ENCODE results near the gene HMCN1.

DNA sequence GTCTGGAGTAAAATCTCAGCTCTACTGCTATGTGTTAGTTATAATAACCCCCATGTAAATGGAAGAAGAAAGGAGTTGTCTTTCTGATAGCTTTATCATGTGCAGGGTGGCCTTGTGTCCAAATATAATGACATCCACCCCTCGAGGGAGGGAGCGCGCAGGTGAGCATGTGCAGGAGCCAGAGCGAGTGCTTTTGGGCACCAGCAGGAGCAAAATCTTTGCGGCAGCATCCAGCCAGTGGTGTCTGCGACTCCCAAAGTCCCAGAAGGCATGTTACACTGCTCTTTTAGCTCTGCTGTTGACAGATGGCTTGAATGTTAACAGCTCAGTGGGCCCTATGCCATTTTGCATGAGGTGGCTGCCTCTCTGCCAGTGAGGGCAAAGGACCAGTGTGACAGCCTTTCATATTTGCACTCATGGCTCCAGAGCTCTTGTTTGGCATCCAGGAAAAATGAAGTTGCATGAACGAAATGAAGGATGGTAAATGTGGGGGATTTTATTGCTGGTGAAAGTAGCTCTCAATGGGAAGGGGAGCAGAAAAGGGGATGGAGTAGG is 146.7 kb downstream of the HMCN1 start:
- TF ChIP-seq, protein P1, sequence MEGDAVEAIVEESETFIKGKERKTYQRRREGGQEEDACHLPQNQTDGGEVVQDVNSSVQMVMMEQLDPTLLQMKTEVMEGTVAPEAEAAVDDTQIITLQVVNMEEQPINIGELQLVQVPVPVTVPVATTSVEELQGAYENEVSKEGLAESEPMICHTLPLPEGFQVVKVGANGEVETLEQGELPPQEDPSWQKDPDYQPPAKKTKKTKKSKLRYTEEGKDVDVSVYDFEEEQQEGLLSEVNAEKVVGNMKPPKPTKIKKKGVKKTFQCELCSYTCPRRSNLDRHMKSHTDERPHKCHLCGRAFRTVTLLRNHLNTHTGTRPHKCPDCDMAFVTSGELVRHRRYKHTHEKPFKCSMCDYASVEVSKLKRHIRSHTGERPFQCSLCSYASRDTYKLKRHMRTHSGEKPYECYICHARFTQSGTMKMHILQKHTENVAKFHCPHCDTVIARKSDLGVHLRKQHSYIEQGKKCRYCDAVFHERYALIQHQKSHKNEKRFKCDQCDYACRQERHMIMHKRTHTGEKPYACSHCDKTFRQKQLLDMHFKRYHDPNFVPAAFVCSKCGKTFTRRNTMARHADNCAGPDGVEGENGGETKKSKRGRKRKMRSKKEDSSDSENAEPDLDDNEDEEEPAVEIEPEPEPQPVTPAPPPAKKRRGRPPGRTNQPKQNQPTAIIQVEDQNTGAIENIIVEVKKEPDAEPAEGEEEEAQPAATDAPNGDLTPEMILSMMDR (IDR thresholded peaks at IDR 0.05), result no peak
- no peak for TF ChIP-seq ZFX (IDR thresholded peaks at IDR 0.05; ENCODE audit: borderline replicate concordance)

Data from 22Rv1 (cell line).